Thyroid gland (tissue), 4 donors: ENCODE results near the gene MRC1. TPM values are rescaled to one million over a fixed set of nuclear protein-coding genes. Genes with fewer than 3 reads are reported as not detected.

Experiments
- DNase-seq, 2 donors: peaks; one replicate each; pipeline ENCODE4 v3.0.0-alpha.2; 2019
- H3K27ac ChIP-seq, 3 donors: fragments of 200-600 bp; sonication (generic); 1 replicate in 2 of 3; 2 replicates in 1 of 3; pipeline ENCODE4 v1.5.1; 2016 to 2019; ENCODE audit warnings: mild to moderate bottlenecking in 1 of 3, moderate library complexity in 1 of 3
- H3K27me3 ChIP-seq: fragments of 200-600 bp; sonication (generic); one replicate; pipeline ENCODE4 v1.5.1; 2019
- H3K36me3 ChIP-seq, 2 donors: fragments of 200-600 bp; sonication (generic); one replicate each; pipeline ENCODE4 v1.5.1; 2016 to 2019
- H3K4me1 ChIP-seq, 2 donors: fragments of 200-600 bp; sonication (generic); one replicate each; pipeline ENCODE4 v1.5.1; 2017 to 2019
- H3K4me3 ChIP-seq, 3 donors: fragments of 200-600 bp; sonication (generic); replicated peaks in 1 of 3; 1 replicate in 2 of 3; 2 replicates in 1 of 3; pipeline ENCODE4 v1.5.1; 2016; ENCODE audit warnings: mild to moderate bottlenecking in 1 of 3
- H3K9me3 ChIP-seq: fragments of 200-600 bp; sonication (generic); one replicate; pipeline ENCODE4 v1.5.1; 2017
- POLR2A ChIP-seq, 2 donors: fragments of 450-650 bp; IDR thresholded peaks; one replicate each; pipeline ENCODE4 v1.6.1; 2017; ENCODE audit warnings: antibody characterized with exemption in 2 of 2, mild to moderate bottlenecking in 2 of 2, moderate library complexity in 1 of 2
- WGBS, 2 donors: methylation state at CpG; one replicate each; pipeline ENCODE4 v1.1.5; 2017; 5-methylcytosine and 5-hydroxymethylcytosine counted together
- intact Hi-C: fragments of 100-400 bp; cut with DNase I; formaldehyde crosslinking; loops from one replicate; pipeline ENCODE4 v1.15.1; 2023
- total RNA-seq, 4 donors: library from RNA; depleted of rRNA; stranded (reverse); fragments of >200 nt; gene quantifications; one replicate each; pipeline ENCODE4 v1.2.3, GENCODE V29; 2016
- TF ChIP-seq, protein P1 (sequence below), 6 experiments: fragments of 200-600 bp in 3 of 6; fragments of 450-650 bp in 3 of 6; sonication (generic) in 3 of 6; IDR thresholded peaks; one replicate each; pipeline ENCODE4 v1.5.1; 2016 to 2019; ENCODE audit warnings: antibody characterized with exemption in 6 of 6, mild to moderate bottlenecking in 2 of 6, inconsistent platforms in 1 of 6, moderate library complexity in 1 of 6

The MRC1 gene
- 10 to 100 TPM; 11.8 to 73.4 (median 36.8) TPM for total RNA-seq

DNA sequence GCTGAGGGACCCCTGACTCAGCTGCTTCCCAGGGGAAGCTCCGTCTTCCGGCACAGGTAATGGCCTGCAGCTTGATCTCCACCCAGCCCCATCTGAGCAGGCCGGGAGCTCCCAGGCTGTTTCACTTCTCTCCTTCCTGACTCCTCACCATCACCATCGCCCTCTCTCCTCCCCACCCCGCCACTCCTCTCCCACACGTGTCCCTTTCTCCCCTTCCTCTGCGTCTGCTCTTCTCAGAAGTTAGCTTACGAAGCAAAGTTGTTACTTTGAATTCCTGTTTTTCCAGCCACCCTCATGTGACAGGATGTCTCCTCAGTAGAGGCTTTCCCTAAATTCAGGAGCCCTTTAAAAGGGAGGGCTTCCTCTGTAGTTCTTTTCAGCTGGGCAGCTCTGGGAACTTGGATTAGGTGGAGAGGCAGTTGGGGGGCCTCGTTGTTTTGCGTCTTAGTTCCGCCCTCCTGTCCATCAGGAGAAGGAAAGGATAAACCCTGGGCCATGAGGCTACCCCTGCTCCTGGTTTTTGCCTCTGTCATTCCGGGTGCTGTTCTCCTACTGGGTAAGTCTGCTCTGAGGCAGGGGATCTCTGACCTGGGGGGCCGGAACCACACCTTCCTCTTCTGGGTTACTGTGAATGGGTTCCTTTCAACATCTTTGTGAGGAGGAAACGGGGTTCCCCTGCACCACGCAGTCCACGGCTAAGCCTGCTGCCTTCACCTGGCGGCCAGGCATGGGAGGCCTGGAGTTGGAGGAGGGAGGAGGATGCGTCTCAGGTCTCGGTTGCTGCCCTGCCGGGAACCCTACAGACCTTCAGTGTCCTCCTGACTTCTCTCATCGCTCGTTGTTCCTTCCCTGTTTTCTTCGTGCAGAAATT lies at the start of gene MRC1:
TSS of gene MRC1 (plus strand) at position 378 of the 871 bp plus-strand sequence. CDS start at position 496, 118 bp downstream.
- Histone ChIP-seq H3K4me1 (no peaks in the 10 kb centered on the region), H3K9me3 (no peaks in the 10 kb centered on the region), H3K27ac (peak within 1 kb of the TSS in 2 of 3 donors; percentile 26 to 27), H3K36me3 (no peaks in the 10 kb centered on the region), H3K4me3 (no peak within 1 kb of the TSS), H3K27me3 (no peaks in the 10 kb centered on the region)
- WGBS, 2 donors, result 64 to 67% methylated on average over 23 of the region's 23 CpGs
- intact Hi-C loops, result no loop called here
- no peak for TF ChIP-seq POLR2A (IDR thresholded peaks at IDR 0.05)
- TF ChIP-seq, protein P1, sequence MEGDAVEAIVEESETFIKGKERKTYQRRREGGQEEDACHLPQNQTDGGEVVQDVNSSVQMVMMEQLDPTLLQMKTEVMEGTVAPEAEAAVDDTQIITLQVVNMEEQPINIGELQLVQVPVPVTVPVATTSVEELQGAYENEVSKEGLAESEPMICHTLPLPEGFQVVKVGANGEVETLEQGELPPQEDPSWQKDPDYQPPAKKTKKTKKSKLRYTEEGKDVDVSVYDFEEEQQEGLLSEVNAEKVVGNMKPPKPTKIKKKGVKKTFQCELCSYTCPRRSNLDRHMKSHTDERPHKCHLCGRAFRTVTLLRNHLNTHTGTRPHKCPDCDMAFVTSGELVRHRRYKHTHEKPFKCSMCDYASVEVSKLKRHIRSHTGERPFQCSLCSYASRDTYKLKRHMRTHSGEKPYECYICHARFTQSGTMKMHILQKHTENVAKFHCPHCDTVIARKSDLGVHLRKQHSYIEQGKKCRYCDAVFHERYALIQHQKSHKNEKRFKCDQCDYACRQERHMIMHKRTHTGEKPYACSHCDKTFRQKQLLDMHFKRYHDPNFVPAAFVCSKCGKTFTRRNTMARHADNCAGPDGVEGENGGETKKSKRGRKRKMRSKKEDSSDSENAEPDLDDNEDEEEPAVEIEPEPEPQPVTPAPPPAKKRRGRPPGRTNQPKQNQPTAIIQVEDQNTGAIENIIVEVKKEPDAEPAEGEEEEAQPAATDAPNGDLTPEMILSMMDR (IDR thresholded peaks at IDR 0.05), result no peak
- peak in 1 of 2 donors; percentile 9 for DNase-seq

DNA sequence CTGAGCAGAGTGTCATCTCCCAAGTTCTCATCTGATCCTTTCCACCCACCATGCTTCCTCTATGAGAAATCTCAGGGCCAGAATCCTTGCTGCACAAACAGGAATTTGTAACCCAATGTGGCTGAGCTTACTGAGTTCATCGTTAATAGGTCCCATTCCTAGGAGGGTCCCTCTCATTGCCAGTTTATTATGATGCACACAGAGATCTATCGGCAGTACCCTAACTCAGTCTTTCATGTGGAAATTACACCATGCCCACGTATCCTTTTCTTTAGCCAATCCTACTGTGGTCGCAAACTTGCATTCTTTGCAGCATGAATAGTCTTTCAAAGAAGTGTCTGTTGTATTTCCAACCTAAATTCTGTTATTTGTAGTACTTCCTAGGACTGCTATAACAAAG lies 45.0 kb upstream of the MRC1 start:
- no peaks in the 10 kb centered on the region for H3K9me3 ChIP-seq
- TF ChIP-seq, protein P1 (IDR thresholded peaks at IDR 0.05), result no peak
- no peak for TF ChIP-seq POLR2A (IDR thresholded peaks at IDR 0.05)
- H3K27me3 ChIP-seq, result no peaks in the 10 kb centered on the region
- no peaks in the 10 kb centered on the region for H3K36me3 ChIP-seq
- DNase-seq, result no peak
- no peak overlapping the region for H3K4me3 ChIP-seq
- H3K27ac ChIP-seq, result no peak overlapping the region
- 50% methylated on average over 4 of the region's 4 CpGs for WGBS, 2 donors
- H3K4me1 ChIP-seq, result no peaks in the 10 kb centered on the region
- intact Hi-C loops, result no loop called here

DNA sequence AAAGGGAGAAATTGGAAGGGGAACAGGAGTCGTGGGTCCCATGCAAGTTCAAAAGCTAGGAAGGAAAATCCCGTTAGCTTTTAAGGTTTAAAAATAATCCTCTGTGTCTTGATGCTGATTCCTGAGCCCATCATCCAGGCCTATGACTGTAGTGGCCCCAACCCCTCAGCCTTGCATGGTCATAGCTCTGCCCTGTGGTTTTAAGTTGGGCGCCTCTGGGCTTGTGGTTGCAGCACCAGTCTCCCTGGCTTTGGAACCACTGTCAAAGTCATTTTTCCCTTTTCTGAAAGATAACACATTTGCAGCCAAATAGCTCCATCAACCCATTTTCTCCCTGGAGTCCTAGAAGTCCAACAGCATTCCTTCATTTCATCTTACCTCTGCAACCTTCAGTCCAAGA lies 43.5 kb upstream of the MRC1 start:
- H3K27ac ChIP-seq, result no peak overlapping the region
- TF ChIP-seq, protein P1 (IDR thresholded peaks at IDR 0.05), result no peak
- TF ChIP-seq POLR2A (IDR thresholded peaks at IDR 0.05), result no peak
- no peaks in the 10 kb centered on the region for H3K36me3 ChIP-seq
- no peaks in the 10 kb centered on the region for H3K4me1 ChIP-seq
- H3K4me3 ChIP-seq, result no peak overlapping the region
- intact Hi-C loops, result no loop called here
- H3K9me3 ChIP-seq, result no peaks in the 10 kb centered on the region
- no peak for DNase-seq
- WGBS, 2 donors, result 64 to 75% methylated on average over 3 of the region's 3 CpGs
- no peaks in the 10 kb centered on the region for H3K27me3 ChIP-seq

DNA sequence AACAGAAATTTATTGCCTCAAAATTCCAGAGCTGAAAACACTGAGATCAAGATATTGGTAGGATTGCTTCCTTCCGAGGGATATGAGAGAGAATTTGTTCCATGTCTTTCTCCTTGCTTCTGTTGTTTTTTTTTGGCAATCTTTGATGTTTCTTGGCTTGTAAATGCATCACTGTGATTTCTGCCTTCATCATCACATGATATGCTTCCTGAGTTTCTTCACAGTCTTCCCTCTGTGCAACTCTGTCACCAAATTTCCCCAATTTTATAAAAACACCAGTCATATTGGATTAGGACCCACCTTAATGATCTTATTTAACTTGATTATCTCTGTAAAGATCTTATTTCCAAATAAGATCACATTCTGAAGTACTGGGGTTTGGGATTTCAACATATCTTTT lies 42.4 kb upstream of the MRC1 start:
- no peak overlapping the region for H3K4me3 ChIP-seq
- WGBS, 2 donors, result 85% methylated on average over 1 of the region's 1 CpG
- H3K27ac ChIP-seq, result no peak overlapping the region

DNA sequence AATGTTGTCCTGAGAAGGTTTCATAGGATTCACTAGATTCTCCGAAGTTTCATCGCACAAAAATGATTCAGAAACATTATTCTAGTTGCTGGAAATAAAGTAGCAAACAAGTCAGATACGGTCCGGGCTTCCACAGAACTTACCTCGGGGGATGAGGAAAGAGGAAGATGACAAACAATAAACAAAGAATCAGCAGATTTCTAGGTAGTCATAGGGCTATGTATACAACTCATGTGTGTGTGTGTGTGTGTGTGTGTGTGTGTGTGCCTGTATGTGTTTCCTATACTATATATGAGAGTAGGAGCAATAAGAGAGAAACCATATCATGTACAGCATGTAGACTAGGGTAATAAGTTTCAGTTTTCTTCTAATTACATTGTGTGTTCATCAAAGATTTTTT lies 40.7 kb upstream of the MRC1 start:
- Histone ChIP-seq H3K27me3 (no peaks in the 10 kb centered on the region), H3K9me3 (no peaks in the 10 kb centered on the region), H3K4me3 (no peak overlapping the region), H3K36me3 (no peaks in the 10 kb centered on the region), H3K27ac (no peak overlapping the region), H3K4me1 (no peaks in the 10 kb centered on the region)
- 90 to 91% methylated on average over 5 of the region's 5 CpGs for WGBS, 2 donors
- DNase-seq, result no peak
- TF ChIP-seq, protein P1 (IDR thresholded peaks at IDR 0.05), result no peak
- no peak for TF ChIP-seq POLR2A (IDR thresholded peaks at IDR 0.05)
- intact Hi-C loops, result no loop called here

More for the DNA sequence above, 42.4 kb upstream of the MRC1 start:
- no peak for DNase-seq
- Histone ChIP-seq H3K27me3 (no peaks in the 10 kb centered on the region), H3K36me3 (no peaks in the 10 kb centered on the region), H3K4me1 (no peaks in the 10 kb centered on the region), H3K9me3 (no peaks in the 10 kb centered on the region)
- intact Hi-C loops, result no loop called here
- TF ChIP-seq, protein P1 (IDR thresholded peaks at IDR 0.05), result no peak
- no peak for TF ChIP-seq POLR2A (IDR thresholded peaks at IDR 0.05)
